ENCODE results near the gene MCM3.
A peak's percentile ranks its signal among the peaks of the same experiment; 100 is the strongest.

The MCM3 gene

GRCh38 chr6:52301326-52301725 is 16.8 kb upstream of the MCM3 start:
- DNase-seq (ENCODE audit: low spot score) = no peak
- no peak for TF ChIP-seq CTCF (IDR thresholded peaks at IDR 0.05; ENCODE audit: extremely low read depth, missing control alignments)

GRCh38 chr6:52300489-52300931 is 16.0 kb upstream of the MCM3 start:
- no peak for TF ChIP-seq CTCF (IDR thresholded peaks at IDR 0.05; ENCODE audit: extremely low read depth, missing control alignments)

GRCh38 chr6:52299653-52300052 is 15.1 kb upstream of the MCM3 start:
- TF ChIP-seq CTCF (IDR thresholded peaks at IDR 0.05; ENCODE audit: extremely low read depth, missing control alignments) = no peak
- no peak for DNase-seq (ENCODE audit: low spot score)

More at GRCh38 chr6:52300489-52300931, 16.0 kb upstream of the MCM3 start:
- no peak for DNase-seq (ENCODE audit: low spot score)

- TF ChIP-seq CTCF (IDR thresholded peaks at IDR 0.05; ENCODE audit: extremely low read depth, missing control alignments) = no peak
- DNase-seq (ENCODE audit: low spot score) = peak; percentile 46
These were observed 12.9 kb upstream of the MCM3 start for GRCh38 chr6:52297433-52297832.

- no peak for DNase-seq (ENCODE audit: low spot score)
- no peak for TF ChIP-seq CTCF (IDR thresholded peaks at IDR 0.05; ENCODE audit: extremely low read depth, missing control alignments)
These were observed 8.5 kb upstream of the MCM3 start for GRCh38 chr6:52293067-52293466.

- TF ChIP-seq CTCF (IDR thresholded peaks at IDR 0.05; ENCODE audit: extremely low read depth, missing control alignments) = no peak
- no peak for DNase-seq (ENCODE audit: low spot score)
These were observed 4.3 kb upstream of the MCM3 start for GRCh38 chr6:52288841-52289240.

GRCh38 chr6:52288216-52288615 is 3.7 kb upstream of the MCM3 start:
- DNase-seq (ENCODE audit: low spot score) = no peak

More at GRCh38 chr6:52288216-52288615, 3.7 kb upstream of the MCM3 start:
- no peak for TF ChIP-seq CTCF (IDR thresholded peaks at IDR 0.05; ENCODE audit: extremely low read depth, missing control alignments)
